ENCODE measurements around the gene DNASE1L3. TPM values are rescaled to one million over a fixed set of nuclear protein-coding genes. Genes with fewer than 3 reads are reported as not detected.
A peak's percentile ranks its signal among the peaks of the same experiment; 100 is the strongest.

DNASE1L3 gene
- total RNA-seq, 2 donors from 2014 or later, result 7.5 to 9.3 TPM

DNA sequence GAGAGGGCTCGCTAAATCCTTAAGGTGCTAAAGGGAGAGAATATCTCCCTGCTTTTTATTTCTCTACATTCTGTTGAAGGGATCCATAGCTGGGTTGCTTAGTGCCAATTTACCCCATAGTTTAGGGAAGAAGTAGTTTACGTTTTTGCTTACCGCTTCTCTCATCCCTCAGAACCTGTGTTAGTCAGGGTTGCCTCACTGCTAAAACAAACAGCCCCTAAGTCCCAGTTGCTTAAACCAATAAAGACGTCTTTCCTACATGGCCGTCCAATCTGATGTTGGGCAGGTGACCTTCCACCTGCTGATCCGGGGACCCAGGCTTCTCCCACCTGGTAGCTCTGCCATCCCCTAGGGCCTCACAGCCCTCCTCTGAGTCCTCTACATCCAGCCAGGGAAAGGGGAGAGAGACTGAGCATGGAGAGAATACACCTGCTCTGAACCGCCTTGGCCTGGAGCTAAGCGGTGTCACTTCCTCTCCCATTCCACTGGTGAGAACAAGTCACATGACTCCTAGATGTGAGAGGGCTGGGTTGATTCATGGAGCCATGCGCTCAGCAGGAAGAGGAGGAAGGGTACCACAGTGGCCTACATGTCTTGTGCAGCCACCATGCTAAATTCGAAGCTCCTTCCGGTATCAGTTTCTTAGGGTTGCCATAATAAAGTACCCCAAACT, 26.3 kb downstream of the DNASE1L3 start:
- DNase-seq (ENCODE audit: low spot score), result peak; percentile 32
- intact Hi-C loops (cut with DNase I), result loop anchor here in 1 of 2 donors (5.0 kb wide), 1 partner anchor 113 kb away; no protein-coding TSS in a partner anchor

GRCh38 chr3:58183891-58184290, 26.9 kb downstream of the DNASE1L3 start:
- peak; percentile 66 for DNase-seq (ENCODE audit: low spot score)
- intact Hi-C loops (cut with DNase I), result loop anchor here in 1 of 2 donors (5.0 kb wide), 1 partner anchor 113 kb away; no protein-coding TSS in a partner anchor

DNA sequence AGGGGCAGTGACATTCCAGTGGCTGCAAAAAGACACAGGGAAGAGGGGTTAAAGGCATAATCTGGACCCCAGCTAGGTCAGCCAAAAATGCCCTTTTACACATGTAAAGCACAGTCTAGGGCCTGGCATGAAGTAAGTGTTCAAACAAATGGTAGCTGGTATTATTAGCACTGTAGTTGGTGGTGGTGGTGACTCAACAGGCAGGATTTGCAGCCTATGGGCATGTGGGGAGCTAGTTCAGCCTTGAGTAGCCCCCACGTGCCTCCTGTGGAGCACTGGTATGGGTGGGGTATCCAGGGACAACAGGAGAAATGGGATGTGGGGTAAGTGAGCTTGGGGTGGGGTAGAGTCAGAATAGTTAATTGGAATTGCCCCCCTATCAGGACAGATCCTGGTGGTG, 27.6 kb downstream of the DNASE1L3 start:
- no peak for DNase-seq (ENCODE audit: low spot score)
- intact Hi-C loops (cut with DNase I), result loop anchor here in 1 of 2 donors (5.0 kb wide), 1 partner anchor 114 kb away; no protein-coding TSS in a partner anchor

DNA sequence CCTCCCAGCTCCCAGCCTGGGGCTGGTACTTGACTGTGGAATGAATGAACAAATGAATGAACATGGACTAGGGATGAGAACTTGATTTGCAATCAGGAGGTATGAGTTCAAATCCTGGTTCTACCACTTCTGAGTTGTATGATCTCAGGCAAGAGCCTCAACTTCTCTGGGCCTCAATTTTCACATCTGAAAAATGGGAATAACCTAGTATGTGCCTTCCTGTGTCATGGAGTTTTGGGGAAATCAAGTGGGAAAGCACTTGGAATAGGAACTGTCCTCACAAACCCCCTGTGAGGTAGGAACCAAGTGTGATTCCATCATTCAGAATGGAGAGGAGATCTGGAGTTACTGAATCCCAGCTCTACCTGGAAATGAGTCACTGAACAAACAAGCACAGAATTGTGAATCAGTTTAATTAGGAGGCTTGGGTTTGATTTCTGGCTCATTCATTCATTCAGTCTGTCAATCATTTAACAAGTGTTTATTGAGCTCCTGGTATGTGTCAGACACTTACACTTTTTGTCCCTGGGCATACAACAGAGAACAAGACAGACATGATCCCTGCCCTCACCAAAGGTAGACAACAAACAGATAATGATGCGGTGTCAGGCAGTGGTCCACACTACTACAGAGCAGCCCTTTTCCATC, 29.7 kb downstream of the DNASE1L3 start:
- intact Hi-C loops (cut with DNase I), result loop anchor here in 1 of 2 donors (5.0 kb wide), 1 partner anchor 116 kb away; no protein-coding TSS in a partner anchor
- DNase-seq (ENCODE audit: low spot score), result no peak

- intact Hi-C loops (cut with DNase I), result loop anchor here in 1 of 2 donors (5.0 kb wide), 1 partner anchor 117 kb away; no protein-coding TSS in a partner anchor
- DNase-seq (ENCODE audit: low spot score), result peak; percentile 73
Observed at GRCh38 chr3:58180099-58180880, 30.5 kb downstream of the DNASE1L3 start.

GRCh38 chr3:58179235-58180098, 31.3 kb downstream of the DNASE1L3 start:
- DNase-seq (ENCODE audit: low spot score), result peak; percentile 73

GRCh38 chr3:58178528-58179234, 32.1 kb downstream of the DNASE1L3 start:
- DNase-seq (ENCODE audit: low spot score), result peak; percentile 78

More at GRCh38 chr3:58179235-58180098, 31.3 kb downstream of the DNASE1L3 start:
- intact Hi-C loops (cut with DNase I), result loop anchor here in 1 of 2 donors (5.0 kb wide), 1 partner anchor 118 kb away; no protein-coding TSS in a partner anchor

DNA sequence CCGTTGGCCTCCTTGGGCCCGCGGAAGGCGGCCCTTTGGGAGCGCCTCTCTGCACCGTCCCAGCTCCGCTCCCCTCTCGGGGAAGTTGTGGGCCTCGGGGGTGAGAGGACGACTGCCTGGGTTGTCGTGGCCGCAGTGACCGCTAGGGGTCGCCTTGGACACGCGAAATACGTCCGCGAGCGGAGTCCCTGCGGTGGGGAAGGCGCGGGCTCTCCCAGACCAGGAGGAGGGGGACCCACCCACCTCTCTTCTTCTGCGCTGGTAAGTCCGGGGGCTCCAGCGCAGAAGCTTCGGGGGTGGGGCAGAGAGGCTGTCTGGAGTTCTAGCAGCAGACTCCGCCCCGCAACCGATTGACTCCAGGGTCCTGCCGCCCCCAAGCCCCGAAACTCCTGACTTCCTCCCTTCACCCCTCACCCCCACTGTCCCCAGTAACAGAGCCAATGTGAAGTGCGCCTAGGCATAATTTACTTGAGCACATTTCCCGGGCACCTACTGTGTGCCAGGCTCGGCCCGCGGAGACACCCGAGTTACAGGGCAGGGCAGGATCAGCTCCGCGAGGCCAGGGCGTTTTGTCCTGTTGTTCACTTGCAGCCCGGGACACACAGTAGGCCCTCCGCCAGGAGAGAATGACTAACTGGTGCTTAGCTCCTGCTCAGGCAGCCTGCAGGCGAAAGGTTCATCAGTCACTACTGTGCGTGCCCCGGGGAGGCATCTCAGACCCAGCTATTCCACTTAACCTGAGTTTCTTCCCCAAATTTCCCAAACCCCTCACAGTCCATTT, 32.8 kb downstream of the DNASE1L3 start:
- DNase-seq (ENCODE audit: low spot score), result peak; percentile 98
- intact Hi-C loops (cut with DNase I), result no loop called here

More at GRCh38 chr3:58178528-58179234, 32.1 kb downstream of the DNASE1L3 start:
- intact Hi-C loops (cut with DNase I), result no loop called here

DNA sequence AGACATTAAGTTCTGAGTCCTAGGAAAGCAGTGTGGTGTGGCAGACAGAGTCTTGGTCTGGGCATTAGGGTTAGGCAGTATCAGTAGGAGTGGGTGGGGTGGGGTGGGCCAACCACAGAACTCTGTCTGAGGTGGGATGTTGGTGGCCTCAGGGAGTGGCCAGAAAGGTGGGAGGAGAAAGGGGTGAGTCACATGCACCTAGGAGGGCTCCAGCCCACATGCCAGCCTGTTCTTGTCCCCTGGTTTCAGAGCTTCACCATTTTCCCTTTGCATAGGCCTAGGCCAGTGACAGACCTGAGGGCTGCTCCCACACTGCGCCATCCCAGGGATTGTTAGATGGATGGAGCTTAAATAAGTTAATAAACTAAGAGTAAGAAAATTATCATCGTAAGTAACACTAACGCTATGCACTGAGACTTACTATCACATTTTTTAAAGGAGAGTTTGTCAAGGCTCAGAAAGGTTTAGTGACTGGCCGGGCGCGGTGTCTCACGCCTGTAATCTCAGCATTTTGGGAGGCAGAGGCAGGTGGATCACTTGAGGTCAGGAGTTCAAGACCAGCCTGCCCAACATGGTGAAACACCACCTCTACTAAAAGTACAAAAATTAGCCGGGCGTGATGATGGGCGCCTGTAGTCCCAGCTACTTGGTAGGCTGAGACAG, 33.8 kb downstream of the DNASE1L3 start:
- DNase-seq (ENCODE audit: low spot score), result peak; percentile 69
- intact Hi-C loops (cut with DNase I), result no loop called here

DNA sequence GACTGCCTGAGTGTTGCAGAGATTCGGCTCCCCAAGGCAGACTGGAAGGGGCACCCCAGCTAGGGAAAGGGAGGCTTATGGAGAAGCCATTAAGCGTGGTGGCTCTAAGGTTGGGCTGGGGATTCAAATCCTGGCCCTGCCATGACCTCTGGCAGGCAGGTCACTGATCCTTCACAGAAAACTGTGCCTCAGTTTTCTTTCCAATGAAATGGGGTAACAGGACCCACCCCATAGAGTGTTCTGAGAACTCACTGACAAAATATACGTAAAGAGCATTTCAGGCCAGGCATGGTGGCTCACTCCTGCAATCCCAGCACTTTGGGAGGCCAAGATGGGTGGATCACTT, 34.6 kb downstream of the DNASE1L3 start:
- DNase-seq (ENCODE audit: low spot score), result peak; percentile 24
- intact Hi-C loops (cut with DNase I), result no loop called here

DNA sequence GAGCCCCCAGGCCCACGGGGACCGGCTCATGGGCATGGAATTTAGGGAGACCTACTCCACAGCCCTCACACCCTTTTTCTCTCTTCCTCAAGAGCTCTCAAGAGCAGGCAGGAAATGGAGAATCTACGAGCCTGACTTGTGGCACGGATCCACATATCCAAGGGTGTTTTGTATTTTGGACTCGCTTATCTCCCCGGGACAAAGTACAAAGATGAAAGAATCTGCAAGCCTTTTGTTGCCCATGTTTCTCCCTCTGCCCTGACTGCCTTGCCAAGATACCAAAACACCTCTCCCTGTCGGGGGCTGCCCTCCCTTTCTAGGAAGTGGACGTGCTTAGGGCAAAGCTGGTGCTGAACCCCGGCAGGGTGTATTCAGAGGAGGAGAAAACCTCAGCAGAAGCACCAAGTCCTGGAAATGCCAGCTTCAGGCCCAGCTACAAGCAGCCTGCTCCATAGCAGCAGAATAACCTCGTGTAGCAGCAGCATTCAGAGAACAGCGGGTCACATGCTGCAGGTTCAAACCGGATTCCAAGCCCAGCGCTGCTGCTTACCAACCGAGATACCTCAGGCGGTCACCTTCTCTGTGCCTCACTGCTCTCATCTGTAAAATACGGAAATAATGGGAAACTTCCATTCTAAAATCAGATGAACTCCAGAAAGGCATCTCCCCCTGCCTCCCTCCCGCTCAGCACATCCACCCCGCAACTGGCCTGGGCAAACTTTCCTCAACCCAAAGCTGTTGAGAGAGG, 35.2 kb downstream of the DNASE1L3 start:
- peak; percentile 71 for DNase-seq (ENCODE audit: low spot score)
- intact Hi-C loops (cut with DNase I), result no loop called here

- DNase-seq (ENCODE audit: low spot score), result no peak
- intact Hi-C loops (cut with DNase I), result no loop called here
Observed at GRCh38 chr3:58175187-58175436, 35.7 kb downstream of the DNASE1L3 start.

DNA sequence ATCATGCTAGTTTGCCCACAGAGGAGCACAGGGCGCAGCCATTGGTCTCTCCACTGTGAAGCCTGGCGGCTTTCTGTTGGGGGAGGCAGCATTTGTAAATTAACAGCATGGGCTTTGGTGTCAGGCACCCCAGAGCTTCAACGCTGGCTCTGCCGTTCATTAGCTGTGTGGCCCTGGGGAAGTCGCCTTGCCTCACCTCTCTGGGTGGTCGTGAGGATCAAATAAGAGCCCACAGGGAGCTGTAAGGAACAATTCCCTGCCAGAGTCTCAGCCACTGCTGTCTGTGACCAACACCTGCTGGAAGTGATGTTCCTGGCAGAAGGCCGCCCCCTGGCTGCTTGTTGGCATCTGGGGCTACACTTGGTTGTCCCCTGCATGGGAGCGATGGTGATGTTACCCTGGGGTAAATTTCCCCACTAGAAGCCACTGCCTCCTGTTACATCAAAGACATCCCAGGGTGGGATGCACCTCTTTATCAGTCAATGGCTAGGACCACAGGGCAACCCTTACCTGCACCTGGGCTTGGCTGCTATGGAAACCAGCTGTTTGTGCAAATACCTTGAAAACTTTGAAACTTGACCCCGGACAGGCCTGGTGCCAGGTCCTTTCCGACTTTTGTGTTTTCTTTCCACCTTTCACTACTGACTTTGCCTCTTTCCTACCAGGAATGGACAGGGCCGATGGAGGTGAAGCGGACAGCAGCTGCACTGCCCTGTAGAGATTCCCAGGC, 36.9 kb downstream of the DNASE1L3 start:
- intact Hi-C loops (cut with DNase I), result no loop called here
- DNase-seq (ENCODE audit: low spot score), result peak; percentile 80

GRCh38 chr3:58173029-58173668, 37.6 kb downstream of the DNASE1L3 start:
- intact Hi-C loops (cut with DNase I), result no loop called here
- DNase-seq (ENCODE audit: low spot score), result no peak

GRCh38 chr3:58171126-58171525, 39.6 kb downstream of the DNASE1L3 start:
- intact Hi-C loops (cut with DNase I), result no loop called here

More at GRCh38 chr3:58171126-58171525, 39.6 kb downstream of the DNASE1L3 start:
- peak; percentile 57 for DNase-seq (ENCODE audit: low spot score)
